HG03432 (cell line): ENCODE measurements around the gene AUTS2.
A peak's percentile ranks its signal among the peaks of the same experiment; 100 is the strongest.

Experiments used
- ATAC-seq: cut with Tn5 transposase; IDR thresholded peaks from one replicate; pipeline ENCODE4 v1.9.1; 2021; ENCODE audit warnings: mild to moderate bottlenecking, moderate library complexity; ENCODE audit not compliant: unreplicated experiment

Gene AUTS2

DNA sequence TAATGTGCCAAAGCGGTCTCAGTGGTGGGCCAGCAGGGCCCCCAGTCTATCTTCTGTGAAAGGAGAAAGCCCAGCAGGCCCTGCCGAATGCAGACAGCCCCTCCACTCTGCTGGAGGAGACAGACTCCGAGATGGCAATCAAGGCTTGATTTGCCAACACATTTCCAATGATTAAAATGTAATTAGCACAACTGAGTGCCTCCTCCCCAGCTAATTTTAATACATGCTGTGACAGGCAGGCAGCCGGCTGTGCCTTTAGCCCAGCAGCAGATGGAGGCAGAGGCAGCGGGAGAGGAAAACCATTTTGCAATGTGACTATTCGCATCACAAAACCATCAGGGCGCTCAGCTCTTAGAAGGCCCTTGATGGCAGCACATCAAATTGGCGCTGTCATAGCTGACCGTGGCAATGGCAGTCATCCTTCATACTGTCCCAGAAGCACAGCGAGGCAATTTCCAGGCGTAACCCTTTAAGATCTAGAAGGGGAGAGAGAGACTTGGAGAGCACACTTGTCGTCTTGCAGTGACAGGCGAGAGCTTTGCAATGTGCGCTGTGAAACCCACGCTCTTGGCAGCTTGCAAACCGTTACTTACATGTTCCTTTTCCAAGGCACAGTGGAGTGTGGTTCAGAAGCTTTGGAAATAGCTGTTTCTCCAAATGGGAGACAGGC lies 818.8 kb downstream of the AUTS2 start:
- ATAC-seq = no peak

DNA sequence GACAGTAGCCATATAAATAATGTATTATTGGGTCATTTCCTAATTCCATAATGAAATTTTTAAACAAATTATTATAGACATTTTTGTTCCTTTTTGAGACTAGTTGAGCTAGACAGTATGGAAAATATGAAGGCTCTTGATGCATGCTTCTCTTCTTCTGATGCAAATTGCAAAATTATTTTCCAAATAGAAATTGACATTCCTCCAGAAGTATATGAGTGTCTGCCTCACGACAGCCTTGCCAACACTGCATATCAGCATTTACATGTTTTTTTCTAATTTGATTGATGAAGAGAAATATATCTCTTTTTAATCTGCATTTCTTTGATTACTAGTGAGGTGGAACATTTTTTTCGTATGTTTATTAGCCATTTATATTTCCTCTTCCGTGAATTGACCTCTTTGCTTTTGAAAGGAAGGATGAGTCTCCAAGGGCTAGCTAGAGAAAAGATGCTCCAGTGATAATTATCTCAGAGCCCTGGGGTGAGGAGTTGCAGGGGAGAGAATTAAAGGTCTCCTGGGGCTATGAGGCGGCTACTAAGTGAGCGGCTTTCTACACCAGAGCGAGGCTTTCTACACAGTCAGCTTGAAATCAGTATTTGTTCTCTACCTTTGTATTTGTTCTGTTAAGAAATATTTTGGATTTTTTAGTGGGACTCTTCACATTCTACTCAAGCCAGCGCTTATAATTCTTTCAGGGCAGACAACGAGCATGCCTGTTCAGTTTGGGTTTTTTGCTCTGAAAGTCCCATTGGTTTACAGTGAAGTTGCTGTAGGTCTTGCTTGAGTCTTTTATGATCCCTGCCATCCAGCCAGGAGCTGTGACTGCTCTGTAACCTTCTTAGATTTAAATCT lies 821.5 kb downstream of the AUTS2 start:
- ATAC-seq = no peak

DNA sequence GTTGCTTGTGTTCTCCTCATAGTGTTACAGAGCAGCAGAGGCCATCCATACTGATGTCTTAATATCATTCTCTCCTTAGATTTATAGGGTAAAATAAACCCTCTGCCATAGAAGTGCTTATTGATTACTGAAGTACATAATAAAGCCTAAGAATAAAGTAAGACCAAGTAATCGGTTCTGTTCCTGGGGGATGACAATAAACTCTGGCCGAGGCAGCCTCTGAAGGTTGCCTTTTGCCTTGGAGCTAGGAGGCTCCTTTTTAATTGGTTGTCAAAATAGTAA lies 822.0 kb downstream of the AUTS2 start:
- no peak for ATAC-seq

DNA sequence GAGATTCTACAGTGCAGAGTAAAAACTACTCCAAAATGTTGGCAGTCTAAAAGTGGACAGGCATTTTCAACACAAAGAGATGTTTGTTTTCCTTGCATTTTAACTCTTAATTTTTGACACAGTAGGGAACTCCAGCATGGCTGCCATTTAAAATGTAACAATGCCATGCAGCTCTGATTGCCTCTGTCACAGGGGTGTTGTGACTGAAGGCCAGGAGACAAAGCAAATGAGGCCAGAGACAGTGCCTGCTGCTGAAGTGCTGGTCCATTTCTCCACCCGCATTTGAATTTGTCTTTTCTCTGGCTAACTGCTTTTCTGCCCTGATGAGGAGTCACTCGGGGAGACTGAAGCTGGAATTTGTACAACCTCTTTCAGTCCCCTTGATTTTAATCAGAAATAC lies 823.0 kb downstream of the AUTS2 start:
- no peak for ATAC-seq

DNA sequence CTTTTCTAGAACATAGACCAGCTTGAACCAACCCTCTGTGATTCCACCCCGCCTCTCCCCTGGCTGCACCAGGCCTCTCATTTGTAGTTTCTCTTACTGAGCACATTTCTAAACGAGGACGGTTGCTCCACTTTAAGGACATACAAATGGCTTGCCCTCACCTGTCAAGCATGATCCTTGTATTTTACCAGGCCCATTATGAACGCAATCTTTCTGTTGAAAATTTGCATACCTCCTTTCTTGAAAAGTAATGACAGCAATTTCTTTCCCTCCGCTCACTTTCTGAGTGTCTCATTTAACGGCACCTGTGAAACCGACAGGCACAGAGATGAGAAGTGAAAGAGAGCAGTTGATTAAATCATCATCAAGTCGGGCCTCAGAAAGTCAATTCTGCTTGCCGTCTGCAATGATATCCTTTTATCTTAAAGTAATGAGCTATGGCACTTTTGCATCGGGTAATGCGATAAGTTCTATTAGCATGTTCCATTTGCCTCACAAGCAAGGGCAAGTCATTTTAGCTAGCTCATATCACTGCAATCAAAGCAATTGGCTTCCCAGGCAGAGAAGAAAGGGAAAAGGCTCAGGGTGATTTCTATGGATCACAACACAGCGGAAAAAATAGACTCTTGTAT lies 828.1 kb downstream of the AUTS2 start:
- peak; percentile 67 for ATAC-seq

DNA sequence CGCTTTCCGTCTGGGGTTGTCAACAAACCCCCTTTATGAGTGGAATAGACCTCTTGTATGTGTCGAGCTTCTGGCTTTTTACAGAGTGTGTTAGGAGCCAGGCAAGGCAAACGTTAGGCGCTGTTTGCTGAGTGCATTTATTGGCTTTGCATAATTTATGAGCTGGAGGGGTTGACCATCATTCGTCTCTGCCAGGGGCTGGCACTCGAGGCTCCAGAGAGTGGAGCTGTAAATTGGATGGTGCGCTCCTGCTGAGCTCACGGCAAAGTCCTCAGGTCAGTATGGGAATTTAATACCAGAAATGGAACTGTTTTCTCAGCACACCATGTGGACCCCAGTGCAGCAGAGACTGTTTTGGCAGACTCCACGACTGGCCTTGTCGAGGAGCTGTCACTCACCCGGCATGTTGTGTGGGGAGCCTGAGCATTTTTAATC lies 834.3 kb downstream of the AUTS2 start:
- no peak for ATAC-seq

DNA sequence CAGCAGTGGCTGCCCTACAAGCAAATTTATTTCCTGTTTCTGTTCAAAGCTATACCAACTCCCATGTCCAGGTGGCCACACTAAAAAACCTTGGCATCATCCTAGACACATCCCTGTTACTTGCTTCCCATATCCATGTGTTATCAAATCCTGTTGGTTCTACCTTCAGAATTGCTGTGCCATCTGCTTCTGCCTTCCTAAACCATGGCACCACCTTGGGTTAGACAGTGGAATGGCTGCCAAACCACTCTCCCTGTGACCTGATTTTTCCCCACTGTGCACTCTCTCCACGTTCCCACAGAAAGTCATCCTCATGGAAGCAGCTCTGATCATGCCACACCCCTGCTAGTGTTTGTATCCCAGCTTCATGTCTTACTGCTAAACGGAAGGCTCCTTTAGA lies 836.1 kb downstream of the AUTS2 start:
- ATAC-seq = no peak

DNA sequence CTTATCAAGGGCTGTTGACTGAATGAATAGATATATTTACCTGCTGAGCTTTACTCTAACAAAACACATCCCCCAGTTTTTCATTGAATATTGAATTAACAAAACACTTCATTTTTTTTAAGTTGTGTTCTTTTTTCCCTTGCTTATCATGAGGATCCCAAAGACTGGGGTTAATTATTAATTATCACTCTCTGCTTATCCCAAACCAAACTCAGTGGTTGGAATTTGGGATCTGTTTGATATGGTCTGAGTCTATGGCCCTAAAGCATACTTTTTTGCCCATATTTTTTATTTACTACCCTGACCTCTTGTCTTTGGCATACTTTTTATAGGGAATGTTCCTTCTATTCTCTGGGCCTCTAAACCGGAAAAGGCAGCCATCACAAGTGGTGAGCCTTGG lies 836.5 kb downstream of the AUTS2 start:
- ATAC-seq = no peak

DNA sequence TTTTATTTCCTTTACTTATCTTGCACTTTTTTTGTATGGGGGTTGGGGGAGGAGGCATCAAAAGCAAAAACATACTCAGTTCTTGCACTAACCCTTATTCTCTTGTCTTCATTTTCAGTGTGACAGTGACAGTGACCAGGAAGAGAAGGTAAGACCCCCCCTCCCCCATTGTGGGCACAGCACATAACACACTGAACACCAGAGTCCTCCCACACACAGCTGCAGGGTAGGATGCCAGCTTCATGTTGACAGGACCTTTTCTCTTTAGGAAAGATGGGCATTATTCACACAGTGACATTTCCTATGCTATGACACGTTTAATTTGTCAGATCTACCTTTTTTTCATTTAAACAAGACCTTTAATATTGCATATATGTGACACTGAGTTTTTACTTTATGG lies 837.4 kb downstream of the AUTS2 start:
- ATAC-seq = no peak

DNA sequence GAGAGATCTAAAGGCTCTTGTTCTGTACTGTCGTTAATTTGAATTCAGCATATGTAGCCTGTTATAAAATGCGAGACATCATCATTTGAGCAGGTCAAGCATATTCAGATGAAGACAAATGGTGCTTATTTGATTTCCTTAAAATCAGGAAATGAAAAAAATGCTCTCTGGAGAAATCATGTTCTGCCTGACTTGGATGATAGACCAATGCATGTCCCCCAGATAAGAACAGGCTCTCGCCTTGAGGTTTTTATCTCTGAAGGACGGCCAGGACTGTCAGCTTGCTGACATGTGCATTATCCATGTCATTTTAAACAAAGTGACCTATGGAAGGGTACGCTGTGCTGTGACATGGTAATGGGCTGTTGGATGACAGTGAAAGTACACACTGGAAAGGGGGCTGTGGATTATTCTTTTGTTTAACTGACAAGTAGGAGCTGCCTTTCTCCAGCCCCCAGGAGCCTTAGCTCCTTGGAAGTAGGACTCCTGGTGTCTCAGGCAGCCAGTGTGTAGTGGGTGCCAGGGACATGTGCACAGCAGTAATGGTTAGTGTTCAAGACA lies 838.6 kb downstream of the AUTS2 start:
- ATAC-seq = no peak

DNA sequence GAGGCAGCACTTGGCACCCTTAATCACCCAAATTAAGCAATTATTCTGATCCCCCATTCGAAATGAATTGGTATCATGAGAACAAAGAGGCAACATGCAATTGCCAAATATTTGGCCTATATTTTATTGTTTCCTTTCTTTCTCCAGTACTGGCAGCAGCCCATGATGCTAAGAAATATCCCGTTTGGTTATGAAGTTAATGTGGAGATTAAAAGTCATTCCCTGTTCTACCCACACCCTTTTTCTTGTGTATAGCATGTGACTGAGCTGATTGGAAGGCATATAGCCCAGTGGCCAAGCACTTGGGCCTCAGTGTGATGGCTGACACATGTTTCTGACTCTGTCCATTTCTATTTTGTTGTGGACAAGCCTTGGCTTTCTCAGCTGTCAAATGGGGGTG lies 841.4 kb downstream of the AUTS2 start:
- ATAC-seq = no peak

DNA sequence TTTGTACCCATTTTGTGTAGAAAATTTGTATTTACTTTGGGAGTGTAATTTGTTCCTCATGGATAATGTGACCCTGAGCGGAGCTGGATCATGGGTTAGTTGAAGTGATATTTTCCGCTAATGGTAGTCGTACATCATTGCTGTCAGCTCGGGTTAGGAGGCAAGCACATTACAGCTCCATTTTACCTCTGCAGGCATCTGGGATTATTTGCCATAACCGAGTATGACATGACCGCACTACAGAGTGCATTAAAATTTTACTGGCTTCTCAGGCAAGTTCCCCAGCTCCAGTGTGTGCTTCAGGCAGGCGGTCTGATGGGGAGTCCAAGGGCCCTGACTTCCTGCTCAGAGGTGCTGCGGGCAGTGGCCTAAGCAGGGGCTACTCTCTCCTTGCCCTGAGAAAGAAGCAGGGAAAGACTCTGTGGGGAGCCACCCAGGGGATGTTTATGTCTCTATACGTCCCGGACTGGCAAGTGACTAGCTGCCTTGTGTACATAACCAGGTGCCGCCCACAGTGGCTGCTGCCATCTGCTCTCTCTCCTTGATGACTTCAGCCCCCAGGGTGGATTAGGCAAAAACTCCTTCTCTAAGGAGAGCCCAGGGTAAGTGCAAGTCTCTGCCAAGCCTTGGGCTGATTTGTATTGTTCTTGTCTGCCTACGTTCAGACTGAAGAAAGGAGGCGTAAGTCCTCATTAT lies 848.3 kb downstream of the AUTS2 start:
- ATAC-seq = no peak

DNA sequence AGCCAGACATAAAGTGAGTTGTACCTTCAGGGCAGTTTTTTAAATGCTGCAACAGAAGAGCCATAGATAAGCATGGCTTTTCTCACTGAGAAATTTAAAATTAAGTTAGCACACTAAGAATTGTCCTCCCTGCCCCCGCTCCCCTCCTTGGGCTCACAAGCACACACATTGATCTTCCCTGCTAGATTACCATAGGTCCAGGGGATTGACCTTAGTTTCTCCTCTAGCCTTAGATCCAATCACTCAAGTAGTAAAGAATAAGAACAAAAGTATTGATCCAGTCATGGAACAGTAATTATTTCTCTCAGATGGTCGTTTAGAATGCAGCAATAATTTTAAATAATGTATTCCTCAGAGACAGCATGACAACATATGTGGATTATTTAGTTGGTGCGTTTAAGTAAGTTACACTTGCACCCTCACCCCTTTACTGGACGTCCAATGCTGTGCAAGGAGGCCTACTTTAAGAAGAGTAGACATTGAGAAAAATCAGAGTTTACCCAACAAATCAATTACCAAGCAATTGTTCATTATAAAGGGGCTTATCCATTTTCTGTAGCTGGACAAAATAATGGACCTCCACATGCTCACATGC lies 850.1 kb downstream of the AUTS2 start:
- ATAC-seq = no peak

DNA sequence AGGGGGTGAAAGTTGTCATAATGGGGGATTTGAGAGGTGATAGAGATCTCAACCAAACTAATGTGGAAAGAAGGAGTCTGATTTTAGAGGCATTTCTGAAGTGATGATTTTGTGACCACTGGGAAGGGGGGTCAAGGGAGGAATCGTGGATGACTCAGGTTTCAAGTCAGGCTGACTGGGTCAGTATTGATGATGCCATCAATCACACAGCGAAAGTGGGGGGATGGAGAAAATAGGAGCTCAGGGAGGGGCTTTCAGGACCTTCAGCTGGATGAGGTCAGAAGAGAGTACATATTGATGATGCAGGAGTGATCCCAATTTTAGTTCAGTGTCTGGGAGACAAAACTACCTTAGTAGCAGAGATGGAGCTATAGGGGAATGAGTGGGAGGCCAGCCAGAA lies 852.5 kb downstream of the AUTS2 start:
- ATAC-seq = no peak

DNA sequence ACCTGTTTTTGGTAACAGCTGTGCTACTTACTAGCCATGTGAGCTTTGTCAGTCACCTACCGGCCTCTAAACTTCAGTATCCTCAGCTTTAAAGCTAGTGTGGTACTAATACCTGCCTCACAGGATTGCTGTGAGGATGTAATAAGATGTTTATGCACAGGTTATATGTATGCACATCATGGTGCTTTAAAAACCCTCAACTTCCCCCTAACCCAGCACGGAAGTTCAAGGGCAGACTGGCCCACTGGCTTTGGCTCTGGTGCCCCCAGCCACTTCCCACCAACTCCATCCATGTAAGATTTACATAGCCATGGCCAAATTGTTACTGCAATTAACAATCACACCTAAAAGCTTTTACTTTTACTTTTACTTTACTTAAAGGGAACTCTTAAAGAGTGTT lies 857.6 kb downstream of the AUTS2 start:
- ATAC-seq = no peak

DNA sequence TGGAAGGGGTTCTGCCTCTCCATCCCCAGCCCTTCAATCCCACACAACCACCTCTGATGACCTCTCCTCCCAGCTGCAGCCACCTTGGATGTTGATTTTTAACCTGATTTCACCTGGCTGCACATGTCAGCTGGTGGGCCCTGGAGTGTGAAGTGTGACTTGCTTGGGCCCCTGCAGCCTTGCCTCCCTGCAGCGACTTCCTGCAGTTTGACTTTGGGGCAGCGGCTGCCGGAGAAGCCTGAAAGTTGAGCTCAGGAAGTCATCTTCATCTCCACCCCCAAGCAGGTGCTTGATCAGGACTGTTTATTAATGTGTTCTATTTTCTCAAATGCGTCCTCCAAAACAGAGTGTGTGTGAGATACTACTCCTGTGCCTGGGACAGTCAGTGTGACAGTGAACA lies 858.4 kb downstream of the AUTS2 start:
- peak; percentile 73 for ATAC-seq

DNA sequence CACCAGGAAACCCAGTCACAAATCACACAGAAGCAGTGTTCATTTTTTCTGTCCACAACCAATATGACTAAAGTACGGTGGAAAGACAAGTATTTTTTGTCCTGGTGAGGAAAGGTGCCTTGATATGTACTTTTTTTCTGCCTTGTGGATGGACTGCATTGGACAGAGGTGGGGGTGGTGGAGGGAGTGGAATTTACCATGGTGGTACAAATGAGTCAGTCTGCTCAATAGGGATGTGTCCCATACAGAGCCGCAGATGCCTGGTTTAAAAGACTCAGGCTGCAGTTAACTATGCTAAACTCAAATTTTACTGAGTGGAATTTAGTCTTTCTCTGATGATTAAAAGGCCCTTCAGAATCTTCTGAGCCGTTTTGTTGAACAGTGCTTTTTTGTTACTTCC lies 859.2 kb downstream of the AUTS2 start:
- no peak for ATAC-seq

DNA sequence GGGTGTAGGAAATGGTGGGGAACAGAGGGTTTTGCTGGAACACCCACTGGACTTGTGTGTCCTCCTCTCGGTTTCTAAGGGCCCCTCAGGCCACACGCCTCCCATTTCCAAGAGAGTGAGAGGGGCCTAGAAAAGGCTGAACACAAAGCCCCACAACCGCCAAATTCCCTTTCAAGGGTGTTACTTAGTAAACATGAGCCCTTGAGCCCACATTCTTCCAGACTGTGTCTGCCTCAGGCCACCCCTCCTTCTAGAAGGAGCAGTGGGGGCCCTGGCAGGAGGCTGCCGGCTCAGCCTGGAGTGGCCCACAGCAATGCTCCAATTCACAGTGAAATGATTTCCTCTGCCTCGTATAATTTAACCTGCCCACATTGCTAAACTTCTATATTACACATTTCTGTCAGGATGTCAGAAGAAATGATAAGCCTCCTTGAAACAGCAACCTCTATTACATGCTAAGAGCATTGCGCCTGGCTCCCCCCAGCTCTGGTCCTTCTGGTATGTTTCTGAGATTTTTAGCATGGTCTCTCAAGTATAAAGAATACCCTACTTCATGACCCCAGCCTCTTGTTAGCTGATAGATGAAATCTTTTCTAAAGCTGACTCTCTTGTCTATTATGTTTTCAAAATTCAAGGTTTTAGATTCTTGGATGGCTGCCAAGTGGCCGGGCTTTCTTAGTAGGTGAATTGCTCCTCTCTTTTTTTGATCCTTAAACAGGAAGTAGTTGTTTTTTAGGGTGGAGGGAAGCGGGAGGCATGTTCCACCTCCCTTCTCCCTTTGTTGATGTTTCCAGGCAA lies 859.8 kb downstream of the AUTS2 start:
- no peak for ATAC-seq

DNA sequence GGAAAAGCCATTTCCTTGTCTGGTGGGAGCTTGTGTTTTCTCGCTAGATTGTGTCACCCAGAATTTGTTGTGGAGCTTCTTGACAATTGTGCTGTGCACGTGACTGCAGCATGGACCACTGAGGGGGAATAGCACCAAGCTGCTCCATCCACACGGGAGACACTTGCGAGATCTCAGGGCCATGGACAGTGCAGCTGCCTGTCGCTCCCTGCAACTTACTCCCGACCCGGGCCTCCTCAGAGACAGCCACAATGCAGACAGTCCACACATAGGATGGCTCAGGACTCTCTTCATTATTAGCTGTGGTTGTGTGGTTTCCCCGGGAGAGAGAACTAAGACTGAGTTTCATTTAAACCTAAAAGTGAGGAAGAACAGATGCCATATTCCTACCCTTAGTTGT lies 860.5 kb downstream of the AUTS2 start:
- no peak for ATAC-seq

DNA sequence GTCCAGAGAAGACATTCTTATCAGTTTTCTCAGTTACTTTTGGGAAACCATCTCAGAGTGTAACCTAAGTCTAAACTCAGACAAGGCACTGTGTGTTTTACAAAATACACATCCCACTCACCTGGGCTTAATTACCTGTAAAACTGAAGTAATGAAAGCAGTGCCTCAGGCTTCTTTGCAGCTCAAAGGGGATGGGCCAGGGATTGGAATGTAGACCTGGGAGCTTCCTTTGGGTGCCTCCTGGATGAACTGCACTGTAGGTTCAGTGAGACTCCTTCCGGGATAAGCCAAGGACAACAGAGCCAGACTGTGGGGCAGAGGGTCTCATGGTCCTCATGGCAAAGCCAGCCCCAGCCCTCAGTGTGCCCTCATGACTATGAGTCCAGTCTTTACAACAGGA lies 861.3 kb downstream of the AUTS2 start:
- ATAC-seq = no peak
